Measurements from ENCODE around the gene IPMK.

DNA sequence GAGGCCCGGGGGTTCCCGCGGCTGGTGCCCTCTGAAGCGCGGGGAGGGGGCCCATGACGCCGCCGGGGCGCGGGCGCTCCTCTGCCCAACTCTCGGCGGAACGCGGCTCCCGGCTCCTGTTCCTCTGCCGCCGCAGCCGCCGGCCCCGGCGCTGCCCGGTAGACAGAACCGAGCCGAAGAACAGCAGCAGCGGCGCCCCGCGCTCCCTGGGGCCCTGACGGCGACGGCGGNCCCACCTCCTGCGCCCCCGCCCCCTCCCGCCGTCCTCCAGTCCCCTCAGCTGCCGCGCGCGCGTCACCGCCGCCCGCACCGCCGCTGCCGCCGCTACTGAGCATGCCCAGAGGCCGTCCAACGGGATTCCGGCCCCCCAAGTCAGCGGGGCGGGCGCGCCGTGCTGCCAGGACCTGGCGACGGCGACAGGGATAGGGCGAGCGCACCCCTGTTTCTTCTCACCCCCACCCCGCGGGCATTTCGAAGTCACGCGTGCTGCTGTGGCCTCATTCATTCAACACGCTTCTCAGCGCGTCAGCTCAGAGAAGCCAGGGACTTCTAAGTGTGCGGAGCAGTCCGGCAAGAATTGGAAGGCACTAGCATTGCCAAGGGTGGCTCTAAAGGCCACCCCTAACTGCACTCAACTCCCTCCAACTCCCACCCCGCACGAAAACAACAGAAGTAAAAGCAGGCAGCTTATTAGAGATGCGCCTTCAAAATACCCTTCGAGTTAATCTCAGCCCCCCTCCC, at the start of gene IPMK:
- TF ChIP-seq, protein P1, sequence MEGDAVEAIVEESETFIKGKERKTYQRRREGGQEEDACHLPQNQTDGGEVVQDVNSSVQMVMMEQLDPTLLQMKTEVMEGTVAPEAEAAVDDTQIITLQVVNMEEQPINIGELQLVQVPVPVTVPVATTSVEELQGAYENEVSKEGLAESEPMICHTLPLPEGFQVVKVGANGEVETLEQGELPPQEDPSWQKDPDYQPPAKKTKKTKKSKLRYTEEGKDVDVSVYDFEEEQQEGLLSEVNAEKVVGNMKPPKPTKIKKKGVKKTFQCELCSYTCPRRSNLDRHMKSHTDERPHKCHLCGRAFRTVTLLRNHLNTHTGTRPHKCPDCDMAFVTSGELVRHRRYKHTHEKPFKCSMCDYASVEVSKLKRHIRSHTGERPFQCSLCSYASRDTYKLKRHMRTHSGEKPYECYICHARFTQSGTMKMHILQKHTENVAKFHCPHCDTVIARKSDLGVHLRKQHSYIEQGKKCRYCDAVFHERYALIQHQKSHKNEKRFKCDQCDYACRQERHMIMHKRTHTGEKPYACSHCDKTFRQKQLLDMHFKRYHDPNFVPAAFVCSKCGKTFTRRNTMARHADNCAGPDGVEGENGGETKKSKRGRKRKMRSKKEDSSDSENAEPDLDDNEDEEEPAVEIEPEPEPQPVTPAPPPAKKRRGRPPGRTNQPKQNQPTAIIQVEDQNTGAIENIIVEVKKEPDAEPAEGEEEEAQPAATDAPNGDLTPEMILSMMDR (IDR thresholded peaks at IDR 0.05), result no peak
- TF ChIP-seq POLR2A (IDR thresholded peaks at IDR 0.05), result peak; percentile 88 to 89
- no peak for TF ChIP-seq EP300 (IDR thresholded peaks at IDR 0.05)
